ENCODE measurements around the gene KRT17.

KRT17 gene

GRCh38 chr17:41575336-41575735 is 49.0 kb downstream of the KRT17 start:
- DNase-seq (ENCODE audit: low read depth in 2 of 2): no peak

- no peak for DNase-seq (ENCODE audit: low read depth in 2 of 2)
Observed at GRCh38 chr17:41571561-41572434, 52.6 kb downstream of the KRT17 start, which contains the start of gene KRT9. Gene KRT9, minus strand, starts transcription at chr17:41572059. Its CDS starts 67 bp downstream, at chr17:41571992.
